Measurements from ENCODE around the gene HBS1L. TPM values are rescaled to one million over a fixed set of nuclear protein-coding genes. Genes with fewer than 3 reads are reported as not detected.

Gene HBS1L
- polyA plus RNA-seq, 1 donor: 47.2 TPM

GRCh38 chr6:135006386-135006914 is 48.2 kb downstream of the HBS1L start:
- no peaks in the 10 kb centered on the region for H3K9me3 ChIP-seq (ENCODE audit: control insufficient read depth, low read depth, low read length)
- H3K4me1 ChIP-seq (ENCODE audit: control insufficient read depth, insufficient read depth, low read length): peaks cover 16% of the 10 kb centered on the region
- H3K27ac ChIP-seq (ENCODE audit: low read length): peak overlapping the region; percentile 19
- DNase-seq: peak; percentile 10 to 58
- WGBS (ENCODE audit: insufficient coverage, low lambda C conversion rate): 57% methylated on average over 3 of the region's 3 CpGs
- no peaks in the 10 kb centered on the region for H3K27me3 ChIP-seq (ENCODE audit: control insufficient read depth, insufficient read depth, low read length)
- H3K4me3 ChIP-seq (ENCODE audit: low read length): no peak overlapping the region
- no peaks in the 10 kb centered on the region for H3K36me3 ChIP-seq (ENCODE audit: control insufficient read depth, insufficient read depth, low read length)

GRCh38 chr6:135004399-135004798 is 50.2 kb downstream of the HBS1L start:
- Histone ChIP-seq H3K9me3 (ENCODE audit: control insufficient read depth, low read depth, low read length) (no peaks in the 10 kb centered on the region), H3K27ac (ENCODE audit: low read length) (no peak overlapping the region), H3K4me1 (ENCODE audit: control insufficient read depth, insufficient read depth, low read length) (peaks cover 16% of the 10 kb centered on the region), H3K27me3 (ENCODE audit: control insufficient read depth, insufficient read depth, low read length) (no peaks in the 10 kb centered on the region), H3K4me3 (ENCODE audit: low read length) (no peak overlapping the region), H3K36me3 (ENCODE audit: control insufficient read depth, insufficient read depth, low read length) (peaks cover 2% of the 10 kb centered on the region)
- no peak for DNase-seq
- no CpG with 5 or more reads among the region's 2 CpGs for whole genome bisulfite sequencing (ENCODE audit: insufficient coverage, low lambda C conversion rate)

DNA sequence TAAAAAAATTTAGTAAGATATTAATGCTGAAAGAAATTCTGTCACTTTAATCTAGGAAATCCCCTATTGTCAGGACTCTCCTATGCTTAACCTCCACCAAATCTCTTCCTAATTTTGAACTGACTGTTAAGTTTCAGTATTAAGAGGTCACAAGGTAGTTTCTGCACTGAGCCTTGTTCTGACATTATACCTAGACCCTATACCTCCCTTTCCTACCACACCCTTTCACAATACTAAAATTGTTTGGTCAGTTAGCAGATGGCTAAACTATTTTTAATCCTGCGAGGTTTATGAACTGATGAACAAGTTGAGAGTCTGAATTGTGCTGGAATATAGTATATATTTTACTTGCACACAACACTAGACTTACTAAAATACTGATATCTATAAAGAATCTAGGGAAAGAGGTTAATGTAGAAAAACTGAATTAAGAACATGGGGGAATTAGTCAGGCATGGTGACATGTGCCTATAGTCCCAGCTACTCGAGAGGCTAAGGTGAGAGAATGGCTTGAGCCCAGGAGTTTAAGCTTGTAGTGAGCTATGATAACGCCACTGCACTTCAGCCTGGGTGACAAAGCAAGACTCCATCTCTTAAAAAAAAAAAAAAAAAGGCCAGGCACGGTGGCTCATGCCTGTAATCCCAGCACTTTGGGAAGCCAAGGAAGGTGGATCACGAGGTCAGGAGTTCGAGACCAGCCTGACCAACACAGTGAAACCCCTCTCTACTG is 51.5 kb downstream of the HBS1L start:
- H3K27ac ChIP-seq (ENCODE audit: low read length): no peak overlapping the region
- DNase-seq: no peak
- peaks cover 8% of the 10 kb centered on the region for H3K4me1 ChIP-seq (ENCODE audit: control insufficient read depth, insufficient read depth, low read length)
- peaks cover 2% of the 10 kb centered on the region for H3K36me3 ChIP-seq (ENCODE audit: control insufficient read depth, insufficient read depth, low read length)
- WGBS (ENCODE audit: insufficient coverage, low lambda C conversion rate): 100% methylated on average over 1 of the region's 6 CpGs
- no peak overlapping the region for H3K4me3 ChIP-seq (ENCODE audit: low read length)
- H3K9me3 ChIP-seq (ENCODE audit: control insufficient read depth, low read depth, low read length): no peaks in the 10 kb centered on the region
- no peaks in the 10 kb centered on the region for H3K27me3 ChIP-seq (ENCODE audit: control insufficient read depth, insufficient read depth, low read length)

- no peaks in the 10 kb centered on the region for H3K4me1 ChIP-seq (ENCODE audit: control insufficient read depth, insufficient read depth, low read length)
- H3K9me3 ChIP-seq (ENCODE audit: control insufficient read depth, low read depth, low read length): no peaks in the 10 kb centered on the region
- no peaks in the 10 kb centered on the region for H3K27me3 ChIP-seq (ENCODE audit: control insufficient read depth, insufficient read depth, low read length)
- DNase-seq: no peak
- H3K4me3 ChIP-seq (ENCODE audit: low read length): no peak overlapping the region
- 71% methylated on average over 2 of the region's 5 CpGs for WGBS (ENCODE audit: insufficient coverage, low lambda C conversion rate)
- H3K27ac ChIP-seq (ENCODE audit: low read length): no peak overlapping the region
- peaks cover 3% of the 10 kb centered on the region for H3K36me3 ChIP-seq (ENCODE audit: control insufficient read depth, insufficient read depth, low read length)
Measured at GRCh38 chr6:135002229-135002844, 52.3 kb downstream of the HBS1L start.

DNA sequence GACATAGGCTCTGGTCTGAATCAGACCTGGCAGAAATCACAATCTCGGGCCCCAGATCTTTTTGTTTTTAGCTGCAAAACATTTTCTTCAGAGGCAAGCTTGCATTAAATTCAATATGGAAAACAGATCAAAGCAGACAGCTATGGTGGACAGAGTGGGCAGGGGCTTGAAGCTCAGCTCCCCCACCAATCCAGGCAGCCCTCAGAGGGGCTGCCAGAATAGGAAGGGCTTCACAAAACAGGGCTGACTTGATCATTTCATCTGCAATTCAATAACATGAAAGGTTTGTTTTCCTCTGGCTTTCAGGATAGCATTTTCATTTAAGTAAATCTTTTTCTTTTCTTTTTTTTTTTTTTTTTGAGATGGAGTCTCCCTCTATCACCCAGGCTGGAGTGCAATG is 55.5 kb downstream of the HBS1L start:
- H3K4me1 ChIP-seq (ENCODE audit: control insufficient read depth, insufficient read depth, low read length): no peaks in the 10 kb centered on the region
- H3K36me3 ChIP-seq (ENCODE audit: control insufficient read depth, insufficient read depth, low read length): peaks cover 12% of the 10 kb centered on the region
- 86% methylated on average over 1 of the region's 1 CpG for WGBS (ENCODE audit: insufficient coverage, low lambda C conversion rate)
- H3K4me3 ChIP-seq (ENCODE audit: low read length): no peak overlapping the region
- no peaks in the 10 kb centered on the region for H3K9me3 ChIP-seq (ENCODE audit: control insufficient read depth, low read depth, low read length)
- no peaks in the 10 kb centered on the region for H3K27me3 ChIP-seq (ENCODE audit: control insufficient read depth, insufficient read depth, low read length)
- no peak for DNase-seq
- no peak overlapping the region for H3K27ac ChIP-seq (ENCODE audit: low read length)

DNA sequence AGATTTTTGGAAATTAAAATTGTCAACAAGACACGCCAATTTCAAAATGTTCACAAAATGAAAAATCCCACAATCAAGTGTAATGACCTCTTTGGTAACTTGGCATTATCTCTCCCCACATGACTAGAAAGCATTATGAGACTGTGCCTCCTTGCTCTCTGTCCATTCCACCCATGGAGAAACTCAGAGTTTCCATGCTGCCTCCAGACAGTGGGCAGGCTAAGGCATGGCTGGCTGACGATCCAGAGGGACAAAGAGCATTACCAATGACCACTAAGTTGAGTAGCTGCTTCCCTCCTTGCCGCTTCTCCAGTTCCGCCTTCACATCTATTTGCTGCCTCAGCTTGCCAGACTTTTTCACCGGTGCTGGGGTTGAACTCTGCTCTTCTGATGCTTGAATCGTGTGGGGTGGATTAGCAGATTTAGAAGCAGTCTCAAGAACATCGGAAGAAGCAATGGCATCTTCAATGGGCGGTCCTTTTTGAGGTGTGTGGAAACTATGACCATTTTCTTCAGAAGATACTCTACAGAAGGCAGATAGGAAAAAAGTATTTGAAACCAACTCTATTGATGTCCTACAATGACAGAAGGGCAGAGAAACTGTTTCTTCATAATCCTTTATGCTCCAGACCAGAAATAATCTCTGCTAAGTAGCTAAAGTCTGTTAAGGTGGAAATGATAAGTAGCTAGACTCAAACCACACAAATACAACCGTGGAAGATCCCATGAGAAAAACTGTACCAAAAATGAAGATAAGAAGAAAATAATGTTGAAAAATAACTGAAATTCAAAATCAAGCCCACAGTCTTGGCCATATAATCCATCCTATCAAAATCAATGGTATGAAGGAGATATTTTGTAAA is 57.3 kb downstream of the HBS1L start:
- Histone ChIP-seq H3K9me3 (ENCODE audit: control insufficient read depth, low read depth, low read length) (no peaks in the 10 kb centered on the region), H3K4me3 (ENCODE audit: low read length) (no peak overlapping the region), H3K27ac (ENCODE audit: low read length) (no peak overlapping the region), H3K27me3 (ENCODE audit: control insufficient read depth, insufficient read depth, low read length) (no peaks in the 10 kb centered on the region), H3K36me3 (ENCODE audit: control insufficient read depth, insufficient read depth, low read length) (peaks cover 17% of the 10 kb centered on the region), H3K4me1 (ENCODE audit: control insufficient read depth, insufficient read depth, low read length) (no peaks in the 10 kb centered on the region)
- no peak for DNase-seq
- 95% methylated on average over 4 of the region's 9 CpGs for WGBS (ENCODE audit: insufficient coverage, low lambda C conversion rate)

- WGBS (ENCODE audit: insufficient coverage, low lambda C conversion rate): no CpG with 5 or more reads among the region's 1 CpG
- H3K27me3 ChIP-seq (ENCODE audit: control insufficient read depth, insufficient read depth, low read length): no peaks in the 10 kb centered on the region
Measured at GRCh38 chr6:134995536-134995935, 59.1 kb downstream of the HBS1L start.

GRCh38 chr6:134994431-134994830 is 60.2 kb downstream of the HBS1L start:
- no peaks in the 10 kb centered on the region for H3K27me3 ChIP-seq (ENCODE audit: control insufficient read depth, insufficient read depth, low read length)
- peaks cover 22% of the 10 kb centered on the region for H3K36me3 ChIP-seq (ENCODE audit: control insufficient read depth, insufficient read depth, low read length)
- no peak overlapping the region for H3K27ac ChIP-seq (ENCODE audit: low read length)
- no peaks in the 10 kb centered on the region for H3K9me3 ChIP-seq (ENCODE audit: control insufficient read depth, low read depth, low read length)
- no peak overlapping the region for H3K4me3 ChIP-seq (ENCODE audit: low read length)
- DNase-seq: no peak
- H3K4me1 ChIP-seq (ENCODE audit: control insufficient read depth, insufficient read depth, low read length): no peaks in the 10 kb centered on the region

More at GRCh38 chr6:134995536-134995935, 59.1 kb downstream of the HBS1L start:
- Histone ChIP-seq H3K4me1 (ENCODE audit: control insufficient read depth, insufficient read depth, low read length) (no peaks in the 10 kb centered on the region), H3K36me3 (ENCODE audit: control insufficient read depth, insufficient read depth, low read length) (peaks cover 18% of the 10 kb centered on the region), H3K4me3 (ENCODE audit: low read length) (no peak overlapping the region), H3K27ac (ENCODE audit: low read length) (no peak overlapping the region), H3K9me3 (ENCODE audit: control insufficient read depth, low read depth, low read length) (no peaks in the 10 kb centered on the region)
- DNase-seq: no peak

GRCh38 chr6:134992155-134992554 is 62.5 kb downstream of the HBS1L start:
- H3K9me3 ChIP-seq (ENCODE audit: control insufficient read depth, low read depth, low read length): no peaks in the 10 kb centered on the region
- no peaks in the 10 kb centered on the region for H3K4me1 ChIP-seq (ENCODE audit: control insufficient read depth, insufficient read depth, low read length)
- no peak overlapping the region for H3K4me3 ChIP-seq (ENCODE audit: low read length)
- 100% methylated on average over 2 of the region's 6 CpGs for WGBS (ENCODE audit: insufficient coverage, low lambda C conversion rate)
- H3K36me3 ChIP-seq (ENCODE audit: control insufficient read depth, insufficient read depth, low read length): peaks cover 22% of the 10 kb centered on the region
- no peaks in the 10 kb centered on the region for H3K27me3 ChIP-seq (ENCODE audit: control insufficient read depth, insufficient read depth, low read length)
- no peak for DNase-seq
- H3K27ac ChIP-seq (ENCODE audit: low read length): no peak overlapping the region

GRCh38 chr6:134990262-134990661 is 64.4 kb downstream of the HBS1L start:
- no peak for DNase-seq
- no peak overlapping the region for H3K4me3 ChIP-seq (ENCODE audit: low read length)
- no peaks in the 10 kb centered on the region for H3K4me1 ChIP-seq (ENCODE audit: control insufficient read depth, insufficient read depth, low read length)
- H3K36me3 ChIP-seq (ENCODE audit: control insufficient read depth, insufficient read depth, low read length): peaks cover 17% of the 10 kb centered on the region
- WGBS (ENCODE audit: insufficient coverage, low lambda C conversion rate): 100% methylated on average over 1 of the region's 3 CpGs
- H3K9me3 ChIP-seq (ENCODE audit: control insufficient read depth, low read depth, low read length): no peaks in the 10 kb centered on the region
- no peak overlapping the region for H3K27ac ChIP-seq (ENCODE audit: low read length)
- H3K27me3 ChIP-seq (ENCODE audit: control insufficient read depth, insufficient read depth, low read length): no peaks in the 10 kb centered on the region
